ENCODE results near the gene DSCAM.

Gene DSCAM

DNA sequence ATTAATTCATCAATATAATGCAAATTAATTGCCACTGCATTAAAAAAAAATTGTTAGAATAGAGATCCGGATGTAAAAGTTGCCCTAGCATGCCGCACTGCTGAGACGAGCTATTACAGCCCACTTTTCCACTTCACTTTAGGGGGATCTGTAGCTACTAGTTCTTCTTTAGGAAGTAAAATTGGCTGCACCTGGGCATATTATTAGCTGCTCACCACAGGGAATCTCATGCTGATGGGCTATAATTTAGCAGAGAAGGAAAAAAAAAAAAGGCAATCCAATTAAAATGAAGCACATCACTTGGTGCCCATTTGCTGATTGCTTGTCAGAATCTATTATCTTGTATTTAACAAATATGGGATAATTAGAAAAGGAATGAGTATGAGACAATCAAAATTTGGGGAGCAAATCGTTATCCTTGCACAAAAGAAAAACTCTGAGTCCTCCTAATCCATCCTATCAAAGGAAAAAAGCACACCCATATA lies 233.4 kb downstream of the DSCAM start:
- DNase-seq (ENCODE audit: low read depth), result no peak

DNA sequence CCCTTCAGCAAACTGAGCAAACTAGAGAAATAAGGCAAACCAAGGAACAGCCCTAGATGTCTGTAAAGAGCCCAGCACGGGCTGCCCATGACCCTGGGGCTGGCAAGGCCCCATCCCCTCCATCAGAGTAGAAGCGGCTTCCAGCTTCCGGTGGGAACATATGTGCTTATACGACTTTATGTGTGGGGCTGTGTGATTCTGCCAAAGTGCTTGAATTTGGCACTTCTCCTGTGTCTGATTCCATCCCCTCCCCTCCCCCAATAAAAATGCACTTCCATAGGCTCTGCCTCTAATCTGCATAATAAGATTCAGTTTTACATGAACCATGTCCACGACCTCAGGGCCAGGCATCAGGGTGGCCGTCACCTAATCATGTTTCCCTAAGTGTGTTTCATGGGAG lies 236.6 kb downstream of the DSCAM start:
- no peak overlapping the region for H3K4me3 ChIP-seq (ENCODE audit: low read depth, low read length)
- no peak for DNase-seq (ENCODE audit: low read depth)
- TF ChIP-seq, protein P1, sequence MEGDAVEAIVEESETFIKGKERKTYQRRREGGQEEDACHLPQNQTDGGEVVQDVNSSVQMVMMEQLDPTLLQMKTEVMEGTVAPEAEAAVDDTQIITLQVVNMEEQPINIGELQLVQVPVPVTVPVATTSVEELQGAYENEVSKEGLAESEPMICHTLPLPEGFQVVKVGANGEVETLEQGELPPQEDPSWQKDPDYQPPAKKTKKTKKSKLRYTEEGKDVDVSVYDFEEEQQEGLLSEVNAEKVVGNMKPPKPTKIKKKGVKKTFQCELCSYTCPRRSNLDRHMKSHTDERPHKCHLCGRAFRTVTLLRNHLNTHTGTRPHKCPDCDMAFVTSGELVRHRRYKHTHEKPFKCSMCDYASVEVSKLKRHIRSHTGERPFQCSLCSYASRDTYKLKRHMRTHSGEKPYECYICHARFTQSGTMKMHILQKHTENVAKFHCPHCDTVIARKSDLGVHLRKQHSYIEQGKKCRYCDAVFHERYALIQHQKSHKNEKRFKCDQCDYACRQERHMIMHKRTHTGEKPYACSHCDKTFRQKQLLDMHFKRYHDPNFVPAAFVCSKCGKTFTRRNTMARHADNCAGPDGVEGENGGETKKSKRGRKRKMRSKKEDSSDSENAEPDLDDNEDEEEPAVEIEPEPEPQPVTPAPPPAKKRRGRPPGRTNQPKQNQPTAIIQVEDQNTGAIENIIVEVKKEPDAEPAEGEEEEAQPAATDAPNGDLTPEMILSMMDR (conservative IDR thresholded peaks at IDR 0.05; ENCODE audit: low read depth, low read length), result no peak

More for the DNA sequence above, 233.4 kb downstream of the DSCAM start:
- no peak overlapping the region for H3K4me3 ChIP-seq (ENCODE audit: low read depth, low read length)
- TF ChIP-seq, protein P1 (conservative IDR thresholded peaks at IDR 0.05; ENCODE audit: low read depth, low read length), result no peak

DNA sequence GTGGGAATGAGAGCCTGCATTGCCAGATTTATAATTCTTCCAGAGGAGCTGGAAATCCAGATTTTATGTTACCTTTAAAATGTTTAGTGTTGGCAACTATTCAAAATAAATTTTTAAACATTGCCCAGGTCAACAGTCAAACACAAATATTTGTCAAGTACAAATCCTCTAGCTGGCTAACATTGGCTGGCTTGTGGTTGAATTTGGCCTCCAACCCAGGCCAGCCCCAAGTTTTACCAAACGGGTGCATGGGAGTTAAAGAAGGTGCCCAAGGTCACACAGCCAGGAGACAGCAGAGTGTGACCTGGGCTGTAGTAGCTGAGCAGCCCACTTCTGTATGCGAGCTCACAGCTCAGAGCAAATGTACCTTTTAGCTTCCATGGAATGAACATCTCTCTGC lies 240.6 kb downstream of the DSCAM start:
- no peak for DNase-seq (ENCODE audit: low read depth)
- TF ChIP-seq, protein P1 (conservative IDR thresholded peaks at IDR 0.05; ENCODE audit: low read depth, low read length), result no peak
- no peak overlapping the region for H3K4me3 ChIP-seq (ENCODE audit: low read depth, low read length)

DNA sequence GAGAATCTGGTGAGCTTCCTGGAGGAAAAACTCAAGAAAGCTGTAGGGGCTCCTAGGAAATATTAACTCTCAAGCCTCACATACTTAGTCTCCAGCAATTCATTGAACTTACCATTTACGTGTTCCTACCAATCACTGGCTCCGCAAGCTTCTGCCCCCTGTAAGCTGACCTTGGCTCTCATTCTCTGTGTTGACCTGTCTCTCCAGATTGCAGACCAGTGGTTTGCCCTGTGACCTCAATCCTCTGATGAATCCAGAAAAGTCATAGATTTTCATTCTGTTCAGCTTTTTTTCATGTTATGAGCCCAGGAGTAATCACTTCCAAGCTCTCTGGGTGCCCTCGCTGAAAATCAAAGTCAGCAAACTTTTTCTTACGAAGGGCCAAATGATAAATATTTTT lies 241.9 kb downstream of the DSCAM start:
- TF ChIP-seq, protein P1 (conservative IDR thresholded peaks at IDR 0.05; ENCODE audit: low read depth, low read length), result no peak
- no peak overlapping the region for H3K4me3 ChIP-seq (ENCODE audit: low read depth, low read length)
- DNase-seq (ENCODE audit: low read depth), result no peak

DNA sequence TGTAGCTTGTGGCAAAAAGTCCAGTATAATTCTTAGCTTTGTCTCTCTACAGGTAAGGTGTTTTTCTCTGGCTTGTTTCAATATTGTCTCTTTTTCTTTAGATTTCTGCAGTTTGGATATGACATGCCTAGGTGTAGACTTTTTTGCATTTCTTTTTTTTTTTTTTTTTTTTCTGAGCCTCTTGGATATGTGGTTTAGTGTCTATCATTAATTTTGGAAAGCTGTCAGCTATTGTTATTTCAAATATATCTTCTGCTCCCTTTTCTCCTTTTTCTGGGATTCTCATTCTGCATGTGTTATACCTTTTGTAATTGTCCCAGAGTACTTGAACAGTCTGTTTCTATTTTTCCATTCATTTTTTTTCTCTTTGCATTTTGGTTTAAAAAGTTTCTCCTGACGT lies 243.2 kb downstream of the DSCAM start:
- TF ChIP-seq, protein P1 (conservative IDR thresholded peaks at IDR 0.05; ENCODE audit: low read depth, low read length), result no peak
- no peak overlapping the region for H3K4me3 ChIP-seq (ENCODE audit: low read depth, low read length)
- no peak for DNase-seq (ENCODE audit: low read depth)

DNA sequence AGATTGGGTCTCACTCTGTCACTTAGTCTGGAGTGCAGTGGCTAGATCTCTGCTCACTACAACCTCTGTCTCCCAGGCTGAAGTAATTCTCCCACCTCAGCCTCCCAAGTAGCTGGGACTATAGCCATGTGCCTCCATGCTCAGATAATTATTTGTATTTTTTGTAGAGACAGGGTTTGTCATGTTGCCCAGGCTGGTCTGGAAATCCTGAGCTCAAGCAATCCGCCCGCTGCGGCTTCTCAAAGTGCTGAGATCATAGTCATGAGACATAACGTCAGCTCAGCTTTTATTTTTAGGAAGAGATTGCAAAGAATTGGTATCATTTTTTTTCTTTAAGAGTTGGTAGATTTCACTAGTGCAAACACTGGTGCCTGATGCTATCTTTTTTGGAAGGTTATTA lies 244.9 kb downstream of the DSCAM start:
- no peak for DNase-seq (ENCODE audit: low read depth)
- H3K4me3 ChIP-seq (ENCODE audit: low read depth, low read length), result no peak overlapping the region
- TF ChIP-seq, protein P1 (conservative IDR thresholded peaks at IDR 0.05; ENCODE audit: low read depth, low read length), result no peak

DNA sequence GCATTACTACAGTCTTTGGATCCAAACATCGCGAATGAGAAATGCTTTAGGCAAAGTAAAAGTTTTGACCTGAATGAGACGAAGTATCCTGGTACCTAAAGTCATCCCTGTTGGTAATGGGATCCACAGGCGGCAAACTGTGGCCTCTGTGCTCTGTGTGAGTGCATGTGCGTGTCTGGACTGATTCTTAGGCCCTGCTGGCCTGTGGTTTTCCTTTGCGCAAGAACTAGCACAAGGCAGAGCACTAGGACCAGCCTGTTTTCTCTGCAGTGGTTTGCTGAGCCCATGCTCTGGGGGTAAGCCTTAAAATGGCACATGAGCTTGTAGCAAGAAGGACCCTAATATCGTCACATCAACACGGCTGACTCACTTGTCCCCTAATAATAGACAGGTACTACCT lies 251.2 kb downstream of the DSCAM start:
- no peak overlapping the region for H3K4me3 ChIP-seq (ENCODE audit: low read depth, low read length)

More for the DNA sequence above, 251.2 kb downstream of the DSCAM start:
- DNase-seq (ENCODE audit: low read depth), result no peak
- TF ChIP-seq, protein P1 (conservative IDR thresholded peaks at IDR 0.05; ENCODE audit: low read depth, low read length), result no peak
